SU-DHL-6 (cell line): ENCODE measurements around the gene ENO3.
"Not testable (repeated sequence)": the region's sequence is repeated elsewhere in the genome, so short reads cannot be mapped to it uniquely, and the experiment has no call there.

ENCODE experiments used
- EZH2phosphoT487 ChIP-seq: fragments of 200-600 bp; sonication (generic), shearing (Covaris generic); conservative IDR thresholded peaks from 2 replicates; pipeline ENCODE4 v1.6.1; 2018; ENCODE audit warnings: mild to moderate bottlenecking, antibody characterized with exemption, low read length, moderate library complexity, mixed read lengths
- TF ChIP-seq, protein P1 (sequence below): fragments of 200-600 bp; sonication (generic); IDR thresholded peaks from one replicate; pipeline ENCODE4 v1.5.1; 2017; ENCODE audit warnings: antibody characterized with exemption, mild to moderate bottlenecking, low read length, moderate library complexity; ENCODE audit not compliant: insufficient read depth, poor library complexity, severe bottlenecking

DNA sequence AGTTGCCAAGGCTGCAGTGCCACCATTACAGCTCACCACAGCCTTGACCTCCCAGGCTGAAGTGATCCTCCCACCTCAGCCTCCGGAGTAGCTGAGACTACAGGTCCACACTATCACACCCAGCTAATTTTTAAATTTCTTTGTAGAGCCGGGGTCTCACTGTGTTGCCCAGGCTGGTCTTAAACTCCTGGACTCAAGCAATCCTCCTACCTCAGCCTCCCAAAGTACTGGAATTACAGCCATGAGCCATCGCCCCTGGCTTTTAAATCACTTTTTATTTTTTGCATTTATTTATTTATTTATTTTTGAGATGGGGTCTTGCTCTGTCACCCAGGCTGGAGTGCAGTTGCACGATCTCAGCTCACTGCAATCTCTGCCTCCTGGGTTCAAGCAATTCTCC is 36.4 kb upstream of the ENO3 start:
- TF ChIP-seq, protein P1, sequence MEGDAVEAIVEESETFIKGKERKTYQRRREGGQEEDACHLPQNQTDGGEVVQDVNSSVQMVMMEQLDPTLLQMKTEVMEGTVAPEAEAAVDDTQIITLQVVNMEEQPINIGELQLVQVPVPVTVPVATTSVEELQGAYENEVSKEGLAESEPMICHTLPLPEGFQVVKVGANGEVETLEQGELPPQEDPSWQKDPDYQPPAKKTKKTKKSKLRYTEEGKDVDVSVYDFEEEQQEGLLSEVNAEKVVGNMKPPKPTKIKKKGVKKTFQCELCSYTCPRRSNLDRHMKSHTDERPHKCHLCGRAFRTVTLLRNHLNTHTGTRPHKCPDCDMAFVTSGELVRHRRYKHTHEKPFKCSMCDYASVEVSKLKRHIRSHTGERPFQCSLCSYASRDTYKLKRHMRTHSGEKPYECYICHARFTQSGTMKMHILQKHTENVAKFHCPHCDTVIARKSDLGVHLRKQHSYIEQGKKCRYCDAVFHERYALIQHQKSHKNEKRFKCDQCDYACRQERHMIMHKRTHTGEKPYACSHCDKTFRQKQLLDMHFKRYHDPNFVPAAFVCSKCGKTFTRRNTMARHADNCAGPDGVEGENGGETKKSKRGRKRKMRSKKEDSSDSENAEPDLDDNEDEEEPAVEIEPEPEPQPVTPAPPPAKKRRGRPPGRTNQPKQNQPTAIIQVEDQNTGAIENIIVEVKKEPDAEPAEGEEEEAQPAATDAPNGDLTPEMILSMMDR = not testable (repeated sequence)
- not testable (repeated sequence) for TF ChIP-seq EZH2phosphoT487
